ENCODE data around the gene ZPBP2.

- TF ChIP-seq CTCF (IDR thresholded peaks at IDR 0.05; ENCODE audit: low read length) (no peak), EZH2 (IDR thresholded peaks at IDR 0.05; ENCODE audit: borderline replicate concordance, low read length) (no peak)
Measured at GRCh38 chr17:39845052-39845846, 22.8 kb upstream of the ZPBP2 start.

Data from OCI-LY1 (cell line).